ENCODE measurements around the gene SLC2A13.
"Not testable (repeated sequence)": the region's sequence is repeated elsewhere in the genome, so short reads cannot be mapped to it uniquely, and the experiment has no call there.

Gene SLC2A13

GRCh38 chr12:39989501-39989900 is 116.4 kb downstream of the SLC2A13 start:
- no peak for DNase-seq

GRCh38 chr12:39988574-39988973 is 117.3 kb downstream of the SLC2A13 start:
- no peak for DNase-seq

GRCh38 chr12:39986674-39987073 is 119.2 kb downstream of the SLC2A13 start:
- no peak for DNase-seq

GRCh38 chr12:39984670-39985069 is 121.2 kb downstream of the SLC2A13 start:
- no peak for DNase-seq

GRCh38 chr12:39975374-39975918 is 130.4 kb downstream of the SLC2A13 start:
- DNase-seq, result no peak

GRCh38 chr12:39972119-39972518 is 133.8 kb downstream of the SLC2A13 start:
- DNase-seq, result no peak

- DNase-seq, result no peak
Observed at GRCh38 chr12:39971348-39971747, 134.5 kb downstream of the SLC2A13 start.

- DNase-seq, result no peak
Observed at GRCh38 chr12:39966721-39967120, 139.2 kb downstream of the SLC2A13 start.

- no peak for DNase-seq
Observed at GRCh38 chr12:39966256-39966655, 139.6 kb downstream of the SLC2A13 start.

GRCh38 chr12:39959467-39959866 is 146.4 kb downstream of the SLC2A13 start:
- no peak for DNase-seq

GRCh38 chr12:39959031-39959430 is 146.8 kb downstream of the SLC2A13 start:
- no peak for DNase-seq

- no peak for DNase-seq
Observed at GRCh38 chr12:39958377-39958776, 147.5 kb downstream of the SLC2A13 start.

- DNase-seq, result no peak
Observed at GRCh38 chr12:39956725-39957124, 149.2 kb downstream of the SLC2A13 start.

GRCh38 chr12:39946361-39947280 is 159.3 kb downstream of the SLC2A13 start:
- no peak for DNase-seq

- DNase-seq, result no peak
Observed at GRCh38 chr12:39937119-39937518, 168.8 kb downstream of the SLC2A13 start.

GRCh38 chr12:39935839-39936238 is 170.0 kb downstream of the SLC2A13 start:
- no peak for DNase-seq

GRCh38 chr12:39935275-39935674 is 170.6 kb downstream of the SLC2A13 start:
- no peak for DNase-seq

GRCh38 chr12:39931857-39932256 is 174.0 kb downstream of the SLC2A13 start:
- no peak for DNase-seq

- no peak for DNase-seq
Observed at GRCh38 chr12:39931231-39931630, 174.7 kb downstream of the SLC2A13 start.

- no peak for DNase-seq
Observed at GRCh38 chr12:39930101-39930500, 175.8 kb downstream of the SLC2A13 start.

GRCh38 chr12:39928181-39928899 is 177.5 kb downstream of the SLC2A13 start:
- DNase-seq, result no peak

- no peak for DNase-seq
Observed at GRCh38 chr12:39923364-39923763, 182.5 kb downstream of the SLC2A13 start.

- DNase-seq, result not testable (repeated sequence)
Observed at GRCh38 chr12:39922598-39922997, 183.3 kb downstream of the SLC2A13 start.

GRCh38 chr12:39920647-39921046 is 185.2 kb downstream of the SLC2A13 start:
- DNase-seq, result no peak

Data from stimulated activated CD4-positive, alpha-beta T cell treated with anti-CD3 and anti-CD28 coated beads, Interleukin-4, amount 100 ng/mL, for 24 hours (primary cell).